ENCODE measurements around the gene CP. TPM values are rescaled to one million over a fixed set of nuclear protein-coding genes. Genes with fewer than 3 reads are reported as not detected.
A peak's percentile ranks its signal among the peaks of the same experiment; 100 is the strongest.

The CP gene
- total and polyA plus RNA-seq, 2 experiments from 2014 or later: 2.8 to 3.6 TPM

GRCh38 chr3:149207475-149207874, 14.2 kb downstream of the CP start (continued):
- TF ChIP-seq CTCF (conservative IDR thresholded peaks at IDR 0.05; ENCODE audit: low read depth in 2 of 2) (no peak), EZH2 (IDR thresholded peaks at IDR 0.05; ENCODE audit: low read depth, unreplicated experiment) (no peak), STAT1 (IDR thresholded peaks at IDR 0.05; ENCODE audit: unreplicated experiment) (no peak), JUNB (IDR thresholded peaks at IDR 0.05; ENCODE audit: unreplicated experiment) (no peak), POLR2AphosphoS5 (IDR thresholded peaks at IDR 0.05; ENCODE audit: low read depth) (no peak), REST (IDR thresholded peaks at IDR 0.05; ENCODE audit: unreplicated experiment) (no peak), ZNF331 (CRISPR knock-in tag; IDR thresholded peaks at IDR 0.05; ENCODE audit: low read depth) (no peak), ETS1 (IDR thresholded peaks at IDR 0.05) (no peak), EZH2phosphoT487 (IDR thresholded peaks at IDR 0.05; ENCODE audit: unreplicated experiment) (no peak), CREB1 (CRISPR knock-in tag; IDR thresholded peaks at IDR 0.05; ENCODE audit: low read depth) (no peak), ZNF114 (CRISPR knock-in tag; IDR thresholded peaks at IDR 0.05) (no peak)

- no peaks in the 10 kb centered on the region for H3K36me3 Mint-ChIP-seq (ENCODE audit: low read depth)
- no peak for DNase-seq (ENCODE audit: low spot score)
- peaks cover 6% of the 10 kb centered on the region for H3K27me3 Mint-ChIP-seq (ENCODE audit: insufficient read depth, low read depth, poor library complexity)
- H4K20me1 ChIP-seq (replicated peaks; ENCODE audit: insufficient read depth): no peaks in the 10 kb centered on the region
- no peaks in the 10 kb centered on the region; the same call in 1 of the 2 replicates for H3K9me2 ChIP-seq (ENCODE audit: insufficient read depth)
- H3K4me2 ChIP-seq: no peak overlapping the region
- H3K4me3 Mint-ChIP-seq: no peak overlapping the region
- TF ChIP-seq CTCF (conservative IDR thresholded peaks at IDR 0.05; ENCODE audit: low read depth in 2 of 2) (peak in 1 of 2 experiments; percentile 11; a peak in 1 of 4 replicates), JUNB (IDR thresholded peaks at IDR 0.05; ENCODE audit: unreplicated experiment) (no peak), CREB1 (CRISPR knock-in tag; IDR thresholded peaks at IDR 0.05; ENCODE audit: low read depth) (no peak), REST (IDR thresholded peaks at IDR 0.05; ENCODE audit: unreplicated experiment) (no peak), EZH2 (IDR thresholded peaks at IDR 0.05; ENCODE audit: low read depth, unreplicated experiment) (no peak), ZNF331 (CRISPR knock-in tag; IDR thresholded peaks at IDR 0.05; ENCODE audit: low read depth) (no peak), STAT1 (IDR thresholded peaks at IDR 0.05; ENCODE audit: unreplicated experiment) (no peak)
- H3K36me3 ChIP-seq (ENCODE audit: insufficient read depth): no peaks in the 10 kb centered on the region
- H3K4me1 Mint-ChIP-seq: peaks cover 26% of the 10 kb centered on the region
- no peak overlapping the region for H3K27ac ChIP-seq (ENCODE audit: low read depth)
- no peak for ATAC-seq
- H3F3A ChIP-seq (replicated peaks; ENCODE audit: low read depth): no peaks in the 10 kb centered on the region
- H2AFZ ChIP-seq: peak overlapping the region; percentile 16; the same call in 1 of the 2 replicates
- H3K27ac Mint-ChIP-seq: no peak overlapping the region
- H3K4me1 ChIP-seq (ENCODE audit: insufficient read depth): peaks cover 19% of the 10 kb centered on the region
- H3K9me3 Mint-ChIP-seq: no peaks in the 10 kb centered on the region
- no peaks in the 10 kb centered on the region for H3K79me2 ChIP-seq (replicated peaks; ENCODE audit: insufficient read depth)
- no peak overlapping the region for H3K4me3 ChIP-seq
- no peaks in the 10 kb centered on the region for H3K27me3 ChIP-seq (ENCODE audit: insufficient read depth)
These were observed 17.1 kb downstream of the CP start for GRCh38 chr3:149204390-149204991.
